Ishikawa (cell line): Measurements from ENCODE around the gene DOCK2.

Source experiments
- RAD21 ChIP-seq: IDR thresholded peaks from 2 replicates; pipeline ENCODE4 v1.6.1; 2012; ENCODE audit warnings: low read depth
- REST ChIP-seq: IDR thresholded peaks from 2 replicates; pipeline ENCODE4 v1.6.1; 2012; ENCODE audit warnings: low read depth, mild to moderate bottlenecking
- TAF1 ChIP-seq: IDR thresholded peaks from 2 replicates; pipeline ENCODE4 v1.6.1; 2012; ENCODE audit warnings: low read depth, mild to moderate bottlenecking
- TCF12 ChIP-seq: IDR thresholded peaks from 2 replicates; pipeline ENCODE4 v1.6.1; 2012; ENCODE audit warnings: low read depth
- ZBTB7A ChIP-seq: IDR thresholded peaks from 2 replicates; pipeline ENCODE4 v1.6.1; 2012; ENCODE audit warnings: low read depth

GRCh38 chr5:170046241-170046640 lies 409.2 kb downstream of the DOCK2 start:
- no peak for TF ChIP-seq TCF12
- no peak for TF ChIP-seq TAF1
- TF ChIP-seq REST, result no peak
- TF ChIP-seq ZBTB7A, result no peak
- no peak for TF ChIP-seq RAD21
